A549 (cell line): ENCODE measurements around the gene ICAM2.

ENCODE experiments used
- POLR2A ChIP-seq: IDR thresholded peaks from 2 replicates; pipeline ENCODE4 v1.6.1; 2012; ENCODE audit warnings: mild to moderate bottlenecking, low read length
- TF ChIP-seq, protein P1 (sequence below): fragments of >200 bp; sonication (Bioruptor Twin); formaldehyde crosslinking; IDR thresholded peaks from 3 replicates; pipeline ENCODE4 v1.5.1; 2016

DNA sequence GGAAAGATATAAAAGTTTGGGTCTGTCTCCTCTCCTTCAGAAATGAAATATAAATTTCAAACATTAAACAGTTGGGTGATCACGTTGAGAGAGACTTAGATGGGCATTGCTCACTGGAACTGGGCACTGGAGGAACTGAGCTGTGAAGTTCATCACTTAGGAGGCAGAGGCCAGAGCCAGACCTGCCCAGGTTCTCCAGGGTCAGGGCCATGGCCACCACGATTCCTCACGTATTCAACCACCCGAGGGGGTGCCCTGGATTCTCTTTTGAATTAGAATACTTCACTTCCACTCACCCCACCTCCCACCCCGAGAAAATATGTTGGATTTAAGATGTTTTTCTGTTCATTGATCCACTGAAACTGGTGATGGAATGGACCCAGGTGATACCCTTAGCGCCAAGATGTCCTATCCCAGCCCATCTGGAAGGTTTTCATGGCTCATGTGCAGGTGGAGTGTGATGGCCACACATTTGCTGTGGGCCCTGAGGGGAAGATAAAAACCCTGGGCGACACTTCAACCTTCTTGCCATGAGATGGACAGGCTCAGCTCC, 16.1 kb downstream of the ICAM2 start:
- no peak for TF ChIP-seq POLR2A
- TF ChIP-seq, protein P1, sequence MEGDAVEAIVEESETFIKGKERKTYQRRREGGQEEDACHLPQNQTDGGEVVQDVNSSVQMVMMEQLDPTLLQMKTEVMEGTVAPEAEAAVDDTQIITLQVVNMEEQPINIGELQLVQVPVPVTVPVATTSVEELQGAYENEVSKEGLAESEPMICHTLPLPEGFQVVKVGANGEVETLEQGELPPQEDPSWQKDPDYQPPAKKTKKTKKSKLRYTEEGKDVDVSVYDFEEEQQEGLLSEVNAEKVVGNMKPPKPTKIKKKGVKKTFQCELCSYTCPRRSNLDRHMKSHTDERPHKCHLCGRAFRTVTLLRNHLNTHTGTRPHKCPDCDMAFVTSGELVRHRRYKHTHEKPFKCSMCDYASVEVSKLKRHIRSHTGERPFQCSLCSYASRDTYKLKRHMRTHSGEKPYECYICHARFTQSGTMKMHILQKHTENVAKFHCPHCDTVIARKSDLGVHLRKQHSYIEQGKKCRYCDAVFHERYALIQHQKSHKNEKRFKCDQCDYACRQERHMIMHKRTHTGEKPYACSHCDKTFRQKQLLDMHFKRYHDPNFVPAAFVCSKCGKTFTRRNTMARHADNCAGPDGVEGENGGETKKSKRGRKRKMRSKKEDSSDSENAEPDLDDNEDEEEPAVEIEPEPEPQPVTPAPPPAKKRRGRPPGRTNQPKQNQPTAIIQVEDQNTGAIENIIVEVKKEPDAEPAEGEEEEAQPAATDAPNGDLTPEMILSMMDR, result no peak
